ENCODE results near the gene C6orf89.

The C6orf89 gene

DNA sequence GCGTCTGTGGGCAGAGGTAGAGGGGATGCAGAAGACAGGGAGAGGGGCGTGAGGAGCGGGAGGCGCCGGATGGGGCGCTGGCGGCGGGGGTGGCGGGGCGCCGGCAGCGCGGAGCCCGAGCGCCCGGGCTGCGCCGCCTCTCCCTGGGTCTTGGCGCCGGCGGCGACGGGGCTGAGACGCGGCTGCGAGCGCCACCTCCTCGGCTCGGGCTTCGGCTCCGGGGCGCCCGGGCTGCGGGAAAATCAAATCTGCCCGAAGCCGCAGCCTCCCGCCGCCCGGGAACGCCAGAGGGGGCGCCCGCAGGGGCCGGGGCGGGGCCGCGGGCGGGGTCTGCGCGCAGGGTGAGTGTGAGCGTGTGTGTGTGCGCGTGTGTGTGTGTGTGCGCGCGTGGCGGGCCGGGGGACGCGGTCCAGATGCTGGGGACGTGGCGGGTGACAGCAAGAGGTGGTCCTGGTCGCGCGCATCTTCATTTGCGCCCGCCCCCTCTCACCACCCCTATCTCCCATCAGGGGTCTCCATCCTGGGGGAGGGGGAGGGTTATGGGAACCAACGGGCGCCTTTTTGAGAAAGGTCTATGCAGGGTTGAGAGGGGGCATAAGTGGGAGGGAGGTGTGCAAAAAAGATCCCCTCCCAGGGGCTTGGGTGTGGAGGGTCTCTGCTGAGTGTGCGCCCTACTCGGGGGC lies 45.9 kb upstream of the C6orf89 start:
- Histone ChIP-seq H3K36me3 (ENCODE audit: control insufficient read depth in 4 of 4, insufficient read depth in 4 of 4, low read length in 3 of 4) (no peaks in the 10 kb centered on the region), H3K4me1 (ENCODE audit: control extremely low read depth in 1 of 4, control insufficient read depth in 4 of 4, insufficient read depth in 4 of 4, low read length in 3 of 4) (peaks cover 0 to 22% (median 20%) of the 10 kb centered on the region in 4 experiments), H3K9me3 (ENCODE audit: control extremely low read depth in 1 of 5, control insufficient read depth in 4 of 5, insufficient read depth in 2 of 5, low read depth in 1 of 5, low read length in 4 of 5) (no peaks in the 10 kb centered on the region), H3K4me3 (ENCODE audit: control insufficient read depth in 1 of 7, extremely low read depth in 1 of 7, insufficient read depth in 4 of 7, low read depth in 2 of 7, low read length in 6 of 7) (peak overlapping the region in 6 of 7 experiments; percentile 19 to 61 (median 48)), H3K27ac (ENCODE audit: insufficient read depth in 1 of 2, low read depth in 1 of 2, low read length in 2 of 2, poor library complexity in 1 of 2, severe bottlenecking in 2 of 2) (no peak overlapping the region), H3K27me3 (replicated peaks in 2 of 5; ENCODE audit: control insufficient read depth in 4 of 5, insufficient read depth in 5 of 5, low read length in 4 of 5) (peaks cover 0 to 46% (median 18%) of the 10 kb centered on the region in 5 experiments)
- POLR2A ChIA-PET = no interaction called here
- DNase-seq = peak; percentile 44 to 69 (median 60)
- CTCF ChIA-PET = interaction anchor here (1.0 kb wide), 4 partner anchors 9 to 23 kb away, joined by 3 to 5 read pairs (median 3); no protein-coding TSS in a partner anchor
- under 1% methylated on average over 45 of the region's 70 CpGs for WGBS (ENCODE audit: insufficient coverage)

DNA sequence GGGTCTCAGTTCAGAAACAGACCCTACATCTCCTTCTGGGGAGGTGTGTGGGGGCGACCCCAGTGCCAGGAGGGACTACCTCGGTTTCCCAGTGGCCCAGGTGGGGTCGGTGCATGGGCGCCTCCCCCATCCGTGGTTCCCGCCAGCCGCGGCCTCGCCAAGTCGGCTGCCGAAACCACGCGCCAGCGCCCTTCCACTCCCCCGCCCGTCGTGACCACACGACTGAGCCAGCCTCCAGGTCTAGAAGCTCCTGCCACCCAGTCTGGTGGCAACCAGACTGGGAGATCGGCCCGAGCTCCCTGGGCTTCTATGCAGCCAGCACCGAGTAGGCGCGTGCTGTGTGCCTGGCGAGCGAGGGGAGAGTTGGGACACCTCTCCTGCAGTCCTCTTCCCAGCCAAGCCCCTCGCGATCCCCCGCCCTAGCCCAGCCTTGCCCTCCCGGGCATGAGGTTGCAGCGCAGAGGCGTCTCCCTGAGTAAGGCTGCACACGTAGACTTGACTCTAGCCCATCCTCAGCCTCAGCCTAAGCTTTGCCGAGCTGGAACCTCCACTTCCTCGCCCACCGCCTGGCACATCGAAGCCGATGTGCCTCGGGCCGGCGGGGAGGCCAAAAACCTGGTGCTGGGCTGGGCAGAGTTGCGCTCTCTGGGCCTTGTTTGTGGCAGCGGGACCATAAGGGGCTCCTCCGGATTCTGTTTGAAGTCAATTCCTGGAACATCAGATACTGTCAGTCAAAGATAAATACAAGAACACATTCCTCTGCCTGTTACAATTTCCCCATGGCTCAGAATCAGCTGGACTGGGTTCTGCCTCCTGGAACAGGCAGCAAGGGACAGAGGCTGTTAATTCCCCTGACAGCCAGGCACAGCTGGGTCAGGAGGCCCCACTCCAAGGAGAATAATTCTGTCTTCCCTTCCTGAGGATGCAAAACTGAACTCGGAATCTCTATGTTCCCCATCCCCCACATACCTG lies 45.0 kb upstream of the C6orf89 start:
- DNase-seq = peak; percentile 29 to 69 (median 61)
- ChIA-PET CTCF (interaction anchor here (0.8 to 1.0 kb wide), 5 partner anchors 9 to 23 kb away, joined by 3 to 5 read pairs (median 3); no protein-coding TSS in a partner anchor), POLR2A (no interaction called here)
- peaks cover 0 to 46% (median 18%) of the 10 kb centered on the region in 5 experiments for H3K27me3 ChIP-seq (replicated peaks in 2 of 5; ENCODE audit: control insufficient read depth in 4 of 5, insufficient read depth in 5 of 5, low read length in 4 of 5)
- H3K27ac ChIP-seq (ENCODE audit: insufficient read depth in 1 of 2, low read depth in 1 of 2, low read length in 2 of 2, poor library complexity in 1 of 2, severe bottlenecking in 2 of 2) = no peak overlapping the region
- H3K4me3 ChIP-seq (ENCODE audit: control insufficient read depth in 1 of 7, extremely low read depth in 1 of 7, insufficient read depth in 4 of 7, low read depth in 2 of 7, low read length in 6 of 7) = peak overlapping the region in 6 of 7 experiments; percentile 0 to 61 (median 36)
- peaks cover 0 to 22% (median 20%) of the 10 kb centered on the region in 4 experiments for H3K4me1 ChIP-seq (ENCODE audit: control extremely low read depth in 1 of 4, control insufficient read depth in 4 of 4, insufficient read depth in 4 of 4, low read length in 3 of 4)
- 17% methylated on average over 39 of the region's 44 CpGs for WGBS (ENCODE audit: insufficient coverage)
- no peaks in the 10 kb centered on the region for H3K9me3 ChIP-seq (ENCODE audit: control extremely low read depth in 1 of 5, control insufficient read depth in 4 of 5, insufficient read depth in 2 of 5, low read depth in 1 of 5, low read length in 4 of 5)
- no peaks in the 10 kb centered on the region for H3K36me3 ChIP-seq (ENCODE audit: control insufficient read depth in 4 of 4, insufficient read depth in 4 of 4, low read length in 3 of 4)

DNA sequence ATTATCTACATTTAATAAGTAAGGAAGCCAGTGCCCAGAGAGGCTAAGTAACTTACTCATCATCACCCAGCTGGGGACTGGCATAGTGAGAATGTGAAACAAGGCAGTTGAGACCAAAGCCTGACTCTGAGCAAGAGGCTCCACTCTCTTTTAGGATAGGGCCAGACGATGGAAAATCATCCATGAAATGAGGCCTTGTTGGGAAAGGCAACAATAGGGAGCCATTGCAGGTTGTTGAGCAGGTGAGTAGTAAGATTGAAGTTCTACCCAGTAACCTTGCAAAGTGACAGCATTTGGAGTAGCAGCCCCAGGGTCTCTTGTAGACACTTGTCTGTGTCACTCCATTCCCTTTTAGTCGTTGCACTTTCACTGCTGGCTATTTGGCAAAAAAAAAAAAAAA lies 44.0 kb upstream of the C6orf89 start:
- no peak overlapping the region for H3K4me3 ChIP-seq (ENCODE audit: control insufficient read depth in 1 of 7, extremely low read depth in 1 of 7, insufficient read depth in 4 of 7, low read depth in 2 of 7, low read length in 6 of 7)
- no peaks in the 10 kb centered on the region for H3K36me3 ChIP-seq (ENCODE audit: control insufficient read depth in 4 of 4, insufficient read depth in 4 of 4, low read length in 3 of 4)
- H3K9me3 ChIP-seq (ENCODE audit: control extremely low read depth in 1 of 5, control insufficient read depth in 4 of 5, insufficient read depth in 2 of 5, low read depth in 1 of 5, low read length in 4 of 5) = no peaks in the 10 kb centered on the region
- 100% methylated on average over 1 of the region's 2 CpGs for WGBS (ENCODE audit: insufficient coverage)
- H3K27me3 ChIP-seq (replicated peaks in 2 of 5; ENCODE audit: control insufficient read depth in 4 of 5, insufficient read depth in 5 of 5, low read length in 4 of 5) = peaks cover 0 to 46% (median 18%) of the 10 kb centered on the region in 5 experiments
- POLR2A ChIA-PET = no interaction called here
- H3K4me1 ChIP-seq (ENCODE audit: control extremely low read depth in 1 of 4, control insufficient read depth in 4 of 4, insufficient read depth in 4 of 4, low read length in 3 of 4) = peaks cover 0 to 22% (median 20%) of the 10 kb centered on the region in 4 experiments
- CTCF ChIA-PET = no interaction called here
- no peak overlapping the region for H3K27ac ChIP-seq (ENCODE audit: insufficient read depth in 1 of 2, low read depth in 1 of 2, low read length in 2 of 2, poor library complexity in 1 of 2, severe bottlenecking in 2 of 2)
- no peak for DNase-seq

DNA sequence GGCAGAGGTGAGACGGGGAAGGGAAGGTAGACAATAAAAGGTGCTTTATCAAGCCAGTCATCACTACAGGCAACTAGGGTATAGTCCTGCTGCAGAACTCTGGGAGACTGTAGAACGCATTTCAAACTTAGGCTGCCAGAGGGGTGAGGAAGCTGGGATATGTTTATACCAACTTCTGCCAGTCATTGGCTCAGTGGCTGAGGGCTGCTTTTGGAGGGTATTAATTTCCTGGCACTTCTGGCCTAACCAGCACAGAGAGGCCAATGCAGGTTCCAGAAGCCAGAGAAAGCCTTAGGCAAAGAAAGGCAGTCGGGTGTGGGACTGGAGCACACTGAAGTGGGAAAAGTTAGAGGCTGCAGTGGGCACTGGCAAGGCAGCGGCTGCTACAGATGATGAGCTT lies 42.6 kb upstream of the C6orf89 start:
- H3K9me3 ChIP-seq (ENCODE audit: control extremely low read depth in 1 of 5, control insufficient read depth in 4 of 5, insufficient read depth in 2 of 5, low read depth in 1 of 5, low read length in 4 of 5) = no peaks in the 10 kb centered on the region
- WGBS (ENCODE audit: insufficient coverage) = 96% methylated on average over 4 of the region's 4 CpGs
- H3K36me3 ChIP-seq (ENCODE audit: control insufficient read depth in 4 of 4, insufficient read depth in 4 of 4, low read length in 3 of 4) = no peaks in the 10 kb centered on the region
- DNase-seq = no peak
- H3K27ac ChIP-seq (ENCODE audit: insufficient read depth in 1 of 2, low read depth in 1 of 2, low read length in 2 of 2, poor library complexity in 1 of 2, severe bottlenecking in 2 of 2) = no peak overlapping the region
- peaks cover 0 to 22% (median 21%) of the 10 kb centered on the region in 4 experiments for H3K4me1 ChIP-seq (ENCODE audit: control extremely low read depth in 1 of 4, control insufficient read depth in 4 of 4, insufficient read depth in 4 of 4, low read length in 3 of 4)
- ChIA-PET POLR2A (interaction anchor here (0.6 kb wide), 1 partner anchor 22 kb away, joined by 3 read pairs; no protein-coding TSS in a partner anchor), CTCF (interaction anchor here (1.0 to 1.9 kb wide), 3 partner anchors 8 to 78 kb away, joined by 3 to 7 read pairs (median 5); no protein-coding TSS in a partner anchor)
- H3K4me3 ChIP-seq (ENCODE audit: control insufficient read depth in 1 of 7, extremely low read depth in 1 of 7, insufficient read depth in 4 of 7, low read depth in 2 of 7, low read length in 6 of 7) = no peak overlapping the region
- peaks cover 0 to 33% (median 12%) of the 10 kb centered on the region in 5 experiments for H3K27me3 ChIP-seq (replicated peaks in 2 of 5; ENCODE audit: control insufficient read depth in 4 of 5, insufficient read depth in 5 of 5, low read length in 4 of 5)

DNA sequence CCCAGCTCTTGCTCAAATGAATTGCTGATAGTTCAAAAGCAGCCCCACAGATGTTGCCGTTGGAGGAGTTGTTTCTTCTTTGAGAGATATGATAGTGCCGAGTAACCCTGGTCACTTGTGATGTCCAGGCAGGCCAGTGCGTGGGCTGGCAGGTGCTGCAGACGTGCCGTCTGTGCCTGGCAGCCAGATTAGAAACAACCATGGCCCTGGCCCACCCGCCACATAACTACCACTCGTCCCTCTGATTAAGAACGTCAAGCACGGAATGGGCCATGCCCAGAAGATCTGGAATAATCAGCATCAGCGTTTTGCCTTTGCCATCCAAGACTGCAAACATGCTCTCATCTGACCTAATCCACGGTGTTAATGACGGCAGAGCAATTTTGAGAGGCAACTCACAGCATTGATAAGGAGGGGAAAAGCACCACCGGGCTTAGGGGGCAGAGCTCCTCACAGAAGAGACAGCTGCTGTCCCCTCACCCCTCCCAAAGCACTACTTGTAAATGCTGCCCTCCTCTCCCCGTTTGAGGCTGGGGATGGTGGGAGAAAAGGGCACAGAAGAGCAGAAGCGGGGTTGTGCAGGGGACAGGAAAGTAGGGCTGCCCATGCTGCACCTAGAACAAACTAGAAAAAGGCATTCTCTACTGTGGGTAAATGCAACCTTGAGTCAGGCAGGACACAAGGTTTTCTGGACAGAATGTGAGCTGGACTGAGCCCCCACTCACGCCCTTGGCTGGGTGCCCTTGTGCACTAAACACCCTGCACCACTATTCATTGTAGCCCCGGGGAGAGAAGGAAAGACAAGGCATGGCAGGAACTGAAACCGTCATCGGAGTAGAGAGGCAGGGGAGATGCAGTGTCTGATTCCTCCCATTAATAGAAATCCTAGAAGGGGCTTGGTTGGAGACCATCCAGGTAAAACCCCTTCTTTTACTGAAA lies 41.3 kb upstream of the C6orf89 start:
- no peak overlapping the region for H3K4me3 ChIP-seq (ENCODE audit: control insufficient read depth in 1 of 7, extremely low read depth in 1 of 7, insufficient read depth in 4 of 7, low read depth in 2 of 7, low read length in 6 of 7)
- no peak for DNase-seq
- H3K4me1 ChIP-seq (ENCODE audit: control extremely low read depth in 1 of 4, control insufficient read depth in 4 of 4, insufficient read depth in 4 of 4, low read length in 3 of 4) = peaks cover 3 to 27% (median 27%) of the 10 kb centered on the region in 4 experiments
- H3K9me3 ChIP-seq (ENCODE audit: control extremely low read depth in 1 of 5, control insufficient read depth in 4 of 5, insufficient read depth in 2 of 5, low read depth in 1 of 5, low read length in 4 of 5) = no peaks in the 10 kb centered on the region
- peaks cover 0 to 21% (median 5%) of the 10 kb centered on the region in 5 experiments for H3K27me3 ChIP-seq (replicated peaks in 2 of 5; ENCODE audit: control insufficient read depth in 4 of 5, insufficient read depth in 5 of 5, low read length in 4 of 5)
- POLR2A ChIA-PET = interaction anchor here (0.6 kb wide), 1 partner anchor 84 kb away, joined by 3 read pairs; no protein-coding TSS in a partner anchor
- CTCF ChIA-PET = interaction anchor here (1.2 to 10.8 kb wide), 5 partner anchors 8 to 85 kb away, joined by 4 to 128 read pairs (median 5); partner anchors contain the start of gene CPNE5
- 92% methylated on average over 16 of the region's 19 CpGs for WGBS (ENCODE audit: insufficient coverage)
- H3K36me3 ChIP-seq (ENCODE audit: control insufficient read depth in 4 of 4, insufficient read depth in 4 of 4, low read length in 3 of 4) = no peaks in the 10 kb centered on the region
- no peak overlapping the region for H3K27ac ChIP-seq (ENCODE audit: insufficient read depth in 1 of 2, low read depth in 1 of 2, low read length in 2 of 2, poor library complexity in 1 of 2, severe bottlenecking in 2 of 2)

DNA sequence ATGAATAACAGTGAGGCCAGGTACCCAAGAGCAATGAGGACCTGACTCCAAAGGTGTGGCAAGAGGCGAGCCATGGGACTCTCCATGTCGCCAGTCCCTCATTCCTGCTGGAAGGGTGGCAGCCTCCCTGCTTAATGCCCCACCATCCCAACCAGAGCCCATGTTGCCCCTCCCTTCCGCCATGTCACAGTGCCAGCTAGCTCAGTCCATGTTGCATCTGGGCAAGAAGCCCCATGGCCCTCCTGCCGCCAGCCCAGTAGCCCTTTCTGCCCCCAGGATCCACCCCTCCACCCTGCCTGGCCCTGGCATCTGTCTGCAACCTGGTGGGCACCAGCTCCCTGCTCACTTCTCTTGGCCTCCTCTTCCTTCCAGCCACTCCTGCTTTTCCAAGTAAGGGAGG lies 40.5 kb upstream of the C6orf89 start:
- Histone ChIP-seq H3K36me3 (ENCODE audit: control insufficient read depth in 4 of 4, insufficient read depth in 4 of 4, low read length in 3 of 4) (no peaks in the 10 kb centered on the region), H3K27ac (ENCODE audit: insufficient read depth in 1 of 2, low read depth in 1 of 2, low read length in 2 of 2, poor library complexity in 1 of 2, severe bottlenecking in 2 of 2) (no peak overlapping the region), H3K27me3 (replicated peaks in 2 of 5; ENCODE audit: control insufficient read depth in 4 of 5, insufficient read depth in 5 of 5, low read length in 4 of 5) (peaks cover 0 to 16% (median 5%) of the 10 kb centered on the region in 5 experiments), H3K4me3 (ENCODE audit: control insufficient read depth in 1 of 7, extremely low read depth in 1 of 7, insufficient read depth in 4 of 7, low read depth in 2 of 7, low read length in 6 of 7) (no peak overlapping the region), H3K4me1 (ENCODE audit: control extremely low read depth in 1 of 4, control insufficient read depth in 4 of 4, insufficient read depth in 4 of 4, low read length in 3 of 4) (peaks cover 6 to 29% (median 25%) of the 10 kb centered on the region in 4 experiments), H3K9me3 (ENCODE audit: control extremely low read depth in 1 of 5, control insufficient read depth in 4 of 5, insufficient read depth in 2 of 5, low read depth in 1 of 5, low read length in 4 of 5) (no peaks in the 10 kb centered on the region)
- WGBS (ENCODE audit: insufficient coverage) = 97% methylated on average over 4 of the region's 4 CpGs
- ChIA-PET CTCF (interaction anchor here (1.4 to 10.8 kb wide), 3 partner anchors 13 to 86 kb away, joined by 4 to 128 read pairs (median 4); partner anchors contain the start of gene CPNE5), POLR2A (no interaction called here)
- no peak for DNase-seq

All from common myeloid progenitor, CD34-positive (primary cell).